B cell (primary cell): ENCODE measurements around the gene NDUFS4. TPM values are rescaled to one million over a fixed set of nuclear protein-coding genes. Genes with fewer than 3 reads are reported as not detected.

Experiments used
- ATAC-seq: fragments of 200-7000 bp; cut with Tn5 transposase; one replicate; pipeline ENCODE4 v1.10.0; 2021; ENCODE audit warnings: low read depth, mild to moderate bottlenecking, moderate number of reproducible peaks, moderate library complexity
- CTCF ChIA-PET: fragments of 350-600 bp; sonication (Branson Sonifier 250); formaldehyde crosslinking; loops from one replicate; lab custom pipeline; 2021; ENCODE audit warnings: antibody characterized with exemption, inconsistent platforms; lab: Charles Lee
- POLR2A ChIA-PET: fragments of 350-600 bp; sonication (Branson Sonifier 250); formaldehyde crosslinking; loops from one replicate; lab custom pipeline; 2021; ENCODE audit warnings: antibody characterized with exemption; lab: Charles Lee
- DNase-seq: peaks from one replicate; pipeline ENCODE4 v3.0.0; 2013
- H2AFZ ChIP-seq: 2 replicates; pipeline ENCODE4 v1.6.1; 2012; ENCODE audit warnings: mild to moderate bottlenecking, low read depth, low read length; ENCODE audit not compliant: insufficient read depth, poor library complexity, severe bottlenecking
- H3K27ac ChIP-seq, 2 donors: 1 replicate in 1 of 2; 2 replicates in 1 of 2; pipeline ENCODE4 v1.5.1; 2012 to 2013; ENCODE audit warnings: low read length in 2 of 2, mild to moderate bottlenecking in 2 of 2, moderate library complexity in 1 of 2
- H3K27me3 ChIP-seq, 4 experiments: fragments of 200-600 bp in 1 of 4; sonication (generic) in 1 of 4; replicated peaks in 1 of 4; 1 replicate in 2 of 4; 2 replicates in 2 of 4; pipeline versions ENCODE4 v1.6.1 to v1.7.0; 2013 to 2016; ENCODE audit warnings: low read length in 3 of 4, mild to moderate bottlenecking in 2 of 4, mixed read lengths in 1 of 4, moderate library complexity in 1 of 4; ENCODE audit not compliant: insufficient read depth in 4 of 4, control insufficient read depth in 3 of 4; ENCODE audit errors: control extremely low read depth in 1 of 4
- H3K36me3 ChIP-seq, 2 experiments: replicated peaks in 1 of 2; 1 replicate in 1 of 2; 2 replicates in 1 of 2; pipeline versions ENCODE4 v1.6.1 to v1.7.1; 2013; ENCODE audit warnings: low read length in 1 of 2; ENCODE audit not compliant: insufficient read depth in 2 of 2, control insufficient read depth in 1 of 2; ENCODE audit errors: control extremely low read depth in 1 of 2, extremely low read depth in 1 of 2
- H3K4me1 ChIP-seq, 2 donors: fragments of 200-600 bp in 1 of 2; sonication (generic) in 1 of 2; 1 replicate in 1 of 2; 2 replicates in 1 of 2; pipeline versions ENCODE4 v1.5.1 to v1.6.1; 2013 to 2017; ENCODE audit warnings: low read length in 2 of 2; ENCODE audit not compliant: control insufficient read depth in 2 of 2, insufficient read depth in 2 of 2
- H3K4me2 ChIP-seq: replicated peaks from 2 replicates; pipeline ENCODE3; 2012; ENCODE audit warnings: mild to moderate bottlenecking, low read depth, low read length; ENCODE audit not compliant: poor library complexity, severe bottlenecking
- H3K4me3 ChIP-seq, 5 experiments: fragments of 200-600 bp in 1 of 5; sonication (generic) in 1 of 5; 1 replicate in 3 of 5; 2 replicates in 2 of 5; pipeline versions ENCODE4 v1.5.1 to v1.7.0; 2011 to 2016; ENCODE audit warnings: low read length in 4 of 5, mild to moderate bottlenecking in 4 of 5, low read depth in 2 of 5, control low read depth in 1 of 5, moderate library complexity in 1 of 5; ENCODE audit not compliant: insufficient read depth in 1 of 5; ENCODE audit errors: control extremely low read depth in 1 of 5, extremely low read depth in 1 of 5
- H3K79me2 ChIP-seq: fragments of 200-600 bp; sonication (generic); one replicate; pipeline ENCODE4 v1.6.0; 2016; ENCODE audit warnings: low read length; ENCODE audit not compliant: control insufficient read depth, insufficient read depth
- H3K9ac ChIP-seq: fragments of 200-600 bp; sonication (generic); 2 replicates; pipeline ENCODE4 v1.6.1; 2017; ENCODE audit warnings: mild to moderate bottlenecking, low read length, moderate library complexity
- H3K9me3 ChIP-seq, 3 donors: one replicate each; pipeline versions ENCODE4 v1.6.1 to v1.7.1; 2013; ENCODE audit warnings: low read length in 2 of 3; ENCODE audit not compliant: control insufficient read depth in 2 of 3, insufficient read depth in 1 of 3; ENCODE audit errors: control extremely low read depth in 1 of 3
- H4K20me1 ChIP-seq: 2 replicates; pipeline ENCODE4 v1.6.0; 2012; ENCODE audit warnings: mild to moderate bottlenecking, low read length; ENCODE audit not compliant: insufficient read depth, control insufficient read depth, poor library complexity, severe bottlenecking
- H3K27ac Mint-ChIP-seq: one replicate; pipeline ENCODE4 v1.8.0; 2021; ENCODE audit warnings: mixed read lengths
- H3K27me3 Mint-ChIP-seq: one replicate; pipeline ENCODE4 v1.8.0; 2021; ENCODE audit warnings: mixed read lengths
- H3K4me1 Mint-ChIP-seq: one replicate; pipeline ENCODE4 v1.8.0; 2021; ENCODE audit warnings: mixed read lengths
- H3K4me3 Mint-ChIP-seq: one replicate; pipeline ENCODE4 v1.8.0; 2021; ENCODE audit warnings: mixed read lengths
- H3K9me3 Mint-ChIP-seq: one replicate; pipeline ENCODE4 v1.8.0; 2022; ENCODE audit warnings: mixed read lengths; ENCODE audit not compliant: insufficient read depth
- EZH2 ChIP-seq: IDR thresholded peaks from 2 replicates; pipeline ENCODE4 v1.6.1; 2012; ENCODE audit warnings: borderline replicate concordance, low read depth, mild to moderate bottlenecking, moderate library complexity, low read length; ENCODE audit not compliant: insufficient read depth, poor library complexity, severe bottlenecking
- WGBS: methylation state at CpG from one replicate; pipeline ENCODE4 v1.1.5; 2013; ENCODE audit warnings: missing lambda C conversion rate; ENCODE audit not compliant: insufficient coverage; 5-methylcytosine and 5-hydroxymethylcytosine counted together
- intact Hi-C: fragments of 100-400 bp; cut with micrococcal nuclease; formaldehyde crosslinking; loops from one replicate; pipeline ENCODE4 v1.10.0; 2022
- polyA plus RNA-seq: library from polyadenylated mRNA; depleted of rRNA; stranded (reverse); fragments of >200 nt; gene quantifications from 2 replicates; pipeline ENCODE4 v1.2.3, GENCODE V29; 2012
- total RNA-seq, 2 donors: library from RNA; stranded (reverse); fragments of 120-200 nt in 1 of 2; gene quantifications; 1 replicate in 1 of 2; 2 replicates in 1 of 2; pipeline versions ENCODE4 v1.2.3 to v1.2.4, GENCODE V29; 2013 to 2022
- TF ChIP-seq, protein P1 (sequence below): fragments of 200-600 bp; IDR thresholded peaks from one replicate; pipeline ENCODE4 v1.8.0; 2022; ENCODE audit warnings: antibody characterized with exemption, mild to moderate bottlenecking

Gene NDUFS4
- total and polyA plus RNA-seq, 2 donors (not counting 1 experiment from before 2014, with no cell fraction given) = 24.0 to 29.0 TPM

DNA sequence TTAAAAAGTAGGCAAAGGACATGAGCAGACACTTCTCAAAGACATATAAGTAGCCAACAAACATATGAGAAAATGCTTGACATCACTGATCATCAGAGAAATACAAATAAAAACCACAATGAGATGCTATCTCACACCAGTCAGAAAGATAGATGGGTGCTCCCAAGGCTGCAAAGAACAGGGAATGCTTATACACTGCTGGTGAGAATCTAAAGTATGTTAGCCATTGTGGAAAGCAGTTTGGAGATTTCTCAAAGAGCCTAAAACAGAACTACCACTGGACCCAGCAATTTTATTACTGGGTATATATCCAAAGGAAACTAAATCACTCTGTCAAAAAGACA, 154.2 kb downstream of the NDUFS4 start:
- ATAC-seq (no peak), DNase-seq (no peak)
- Histone ChIP-seq H3K9ac (no peak overlapping the region), H3K9me3 (peaks cover 0 to 21% (median 12%) of the 10 kb centered on the region in 3 donors), H3K4me1 (no peaks in the 10 kb centered on the region), H2AFZ (no peak overlapping the region), H3K27me3 (peaks cover 0 to 10% (median 3%) of the 10 kb centered on the region in 4 experiments), H4K20me1 (no peaks in the 10 kb centered on the region), H3K36me3 (no peaks in the 10 kb centered on the region), H3K4me3 (no peak overlapping the region), H3K79me2 (no peaks in the 10 kb centered on the region), H3K4me2 (no peak overlapping the region), H3K27ac (no peak overlapping the region)
- CTCF ChIA-PET = no interaction called here
- H3K27me3 Mint-ChIP-seq = peaks cover 7% of the 10 kb centered on the region
- no peak overlapping the region for H3K4me3 Mint-ChIP-seq
- no peaks in the 10 kb centered on the region for H3K4me1 Mint-ChIP-seq
- intact Hi-C loops = no loop called here
- TF ChIP-seq, protein P1, sequence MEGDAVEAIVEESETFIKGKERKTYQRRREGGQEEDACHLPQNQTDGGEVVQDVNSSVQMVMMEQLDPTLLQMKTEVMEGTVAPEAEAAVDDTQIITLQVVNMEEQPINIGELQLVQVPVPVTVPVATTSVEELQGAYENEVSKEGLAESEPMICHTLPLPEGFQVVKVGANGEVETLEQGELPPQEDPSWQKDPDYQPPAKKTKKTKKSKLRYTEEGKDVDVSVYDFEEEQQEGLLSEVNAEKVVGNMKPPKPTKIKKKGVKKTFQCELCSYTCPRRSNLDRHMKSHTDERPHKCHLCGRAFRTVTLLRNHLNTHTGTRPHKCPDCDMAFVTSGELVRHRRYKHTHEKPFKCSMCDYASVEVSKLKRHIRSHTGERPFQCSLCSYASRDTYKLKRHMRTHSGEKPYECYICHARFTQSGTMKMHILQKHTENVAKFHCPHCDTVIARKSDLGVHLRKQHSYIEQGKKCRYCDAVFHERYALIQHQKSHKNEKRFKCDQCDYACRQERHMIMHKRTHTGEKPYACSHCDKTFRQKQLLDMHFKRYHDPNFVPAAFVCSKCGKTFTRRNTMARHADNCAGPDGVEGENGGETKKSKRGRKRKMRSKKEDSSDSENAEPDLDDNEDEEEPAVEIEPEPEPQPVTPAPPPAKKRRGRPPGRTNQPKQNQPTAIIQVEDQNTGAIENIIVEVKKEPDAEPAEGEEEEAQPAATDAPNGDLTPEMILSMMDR = no peak
- no peak for TF ChIP-seq EZH2
- peaks cover 14% of the 10 kb centered on the region for H3K9me3 Mint-ChIP-seq
- H3K27ac Mint-ChIP-seq = no peak overlapping the region
- POLR2A ChIA-PET = no interaction called here

- H3K27ac Mint-ChIP-seq = no peak overlapping the region
- peaks cover 3 to 6% of the 10 kb centered on the region in 2 donors for H3K4me1 ChIP-seq
- H4K20me1 ChIP-seq = no peaks in the 10 kb centered on the region
- POLR2A ChIA-PET = no interaction called here
- H3K79me2 ChIP-seq = no peaks in the 10 kb centered on the region
- CTCF ChIA-PET = no interaction called here
- H3K4me2 ChIP-seq = no peak overlapping the region
- no peak overlapping the region for H3K9ac ChIP-seq
- H3K27me3 ChIP-seq = no peaks in the 10 kb centered on the region
- no peak for ATAC-seq
- intact Hi-C loops = no loop called here
- TF ChIP-seq, protein P1 = no peak
- TF ChIP-seq EZH2 = no peak
- no peak overlapping the region for H2AFZ ChIP-seq
- DNase-seq = no peak
- peaks cover 2% of the 10 kb centered on the region for H3K9me3 Mint-ChIP-seq
- WGBS = 60% methylated on average over 1 of the region's 3 CpGs
- H3K27ac ChIP-seq = no peak overlapping the region
- H3K4me1 Mint-ChIP-seq = peaks cover 12% of the 10 kb centered on the region
- H3K4me3 Mint-ChIP-seq = no peak overlapping the region
- H3K4me3 ChIP-seq = no peak overlapping the region
- H3K9me3 ChIP-seq = no peaks in the 10 kb centered on the region
- no peaks in the 10 kb centered on the region for H3K36me3 ChIP-seq
- H3K27me3 Mint-ChIP-seq = no peaks in the 10 kb centered on the region
Measured at GRCh38 chr5:53726121-53726520, 165.7 kb downstream of the NDUFS4 start.
